GM12878 (cell line): ENCODE measurements around the gene ZNF610. TPM values are rescaled to one million over a fixed set of nuclear protein-coding genes. Genes with fewer than 3 reads are reported as not detected.

Experiments used
- ATAC-seq: fragments of 200-7000 bp; cut with Tn5 transposase; 3 replicates; pipeline ENCODE4 v1.9.1; 2020; ENCODE audit warnings: mild to moderate bottlenecking, moderate library complexity
- BruUV-seq: library from RNA; stranded (reverse); fragments of 400-500 nt; replicated peaks from 2 replicates; lab custom pipeline; 2021; lab: Mats Ljungman, UMichigan
- CTCF ChIA-PET: fragments of 300-600 bp; sonication (Branson Sonifier 250); formaldehyde crosslinking; extraction: SDS; loops from one replicate; lab custom pipeline; 2021; ENCODE audit warnings: inconsistent platforms; lab: Yijun Ruan, JAX
- POLR2A ChIA-PET: fragments of 350-600 bp; formaldehyde crosslinking; extraction: SDS; loops from one replicate; lab custom pipeline; 2021; ENCODE audit warnings: inconsistent platforms; lab: Charles Lee
- RAD21 ChIA-PET: fragments of 300-600 bp; sonication (Branson Sonifier 250); formaldehyde crosslinking; loops from one replicate; lab custom pipeline; 2023; ENCODE audit warnings: antibody characterized with exemption; ENCODE audit not compliant: unreplicated experiment; lab: Charles Lee
- SMC1A ChIA-PET: fragments of 300-600 bp; sonication (Branson Sonifier 250); formaldehyde crosslinking; loops from one replicate; lab custom pipeline; 2023; ENCODE audit not compliant: unreplicated experiment, uncharacterized antibody; lab: Charles Lee
- DNase-seq: peaks from one replicate; pipeline ENCODE4 v3.0.0-alpha.2; 2011; ENCODE audit warnings: low read depth, low spot score
- FAIRE-seq: peaks from 3 replicates; lab custom pipeline; 2011; peaks lifted over from hg19 to GRCh38; lab: Jason Lieb, UNC
- H2AFZ ChIP-seq: 2 replicates; pipeline ENCODE4 v1.6.0; 2011; ENCODE audit warnings: low read depth, low read length, control low read depth; ENCODE audit not compliant: control insufficient read depth
- H3K27ac ChIP-seq: 2 replicates; pipeline ENCODE4 v1.5.1; 2011; ENCODE audit warnings: control low read depth; ENCODE audit not compliant: control insufficient read depth, insufficient read depth
- H3K27me3 ChIP-seq, 2 experiments: replicated peaks in 1 of 2; 2 replicates each; pipeline versions ENCODE4 v1.6.0 to v1.6.1; 2011; ENCODE audit warnings: low read length in 1 of 2; ENCODE audit not compliant: control insufficient read depth in 2 of 2, insufficient read depth in 2 of 2
- H3K36me3 ChIP-seq, 2 experiments: 2 replicates each; pipeline ENCODE4 v1.5.1; 2011; ENCODE audit warnings: low read length in 1 of 2; ENCODE audit not compliant: control insufficient read depth in 2 of 2, insufficient read depth in 2 of 2
- H3K4me1 ChIP-seq: 2 replicates; pipeline ENCODE4 v1.6.1; 2011; ENCODE audit warnings: mild to moderate bottlenecking, low read length, moderate library complexity, mixed read lengths; ENCODE audit not compliant: control insufficient read depth, insufficient read depth
- H3K4me2 ChIP-seq: 2 replicates; pipeline ENCODE4 v1.6.0; 2011; ENCODE audit warnings: control low read depth; ENCODE audit not compliant: control insufficient read depth, insufficient read depth
- H3K4me3 ChIP-seq: fragments of 200-600 bp; sonication (generic); 2 replicates; pipeline ENCODE4 v1.5.1; 2016
- H3K79me2 ChIP-seq: 2 replicates; pipeline ENCODE4 v1.6.0; 2011; ENCODE audit warnings: low read length; ENCODE audit not compliant: control insufficient read depth, insufficient read depth
- H3K9ac ChIP-seq: 2 replicates; pipeline ENCODE4 v1.8.0; 2011; ENCODE audit warnings: low read length, control low read depth, mixed read lengths; ENCODE audit not compliant: control insufficient read depth, insufficient read depth
- H3K9me3 ChIP-seq: replicated peaks from 3 replicates; pipeline ENCODE4 v1.5.1; 2011; ENCODE audit warnings: mild to moderate bottlenecking, low read length; ENCODE audit not compliant: control insufficient read depth, insufficient read depth
- H4K20me1 ChIP-seq: 2 replicates; pipeline ENCODE4 v1.6.0; 2011; ENCODE audit not compliant: control insufficient read depth, insufficient read depth
- CREM ChIP-seq: IDR thresholded peaks from 2 replicates; pipeline ENCODE4 v1.6.1; 2014; ENCODE audit warnings: antibody characterized with exemption, low read depth
- CTCF ChIP-seq, 3 experiments: IDR thresholded peaks in 2 of 3; conservative IDR thresholded peaks in 1 of 3; 2 replicates each; pipeline ENCODE4 v1.5.1; 2011; ENCODE audit warnings: low read depth in 3 of 3, low read length in 3 of 3, mild to moderate bottlenecking in 3 of 3, control low read depth in 2 of 3, moderate library complexity in 2 of 3, inconsistent platforms in 1 of 3, mixed read lengths in 1 of 3; ENCODE audit not compliant: control insufficient read depth in 2 of 3, insufficient read depth in 1 of 3; ENCODE audit errors: extremely low read depth in 1 of 3
- GATAD2B ChIP-seq: fragments of 450-650 bp; conservative IDR thresholded peaks from 2 replicates; pipeline ENCODE4 v1.6.1; 2017; ENCODE audit warnings: low read depth, mild to moderate bottlenecking, moderate library complexity
- NR2C1 ChIP-seq: fragments of 450-650 bp; IDR thresholded peaks from 2 replicates; pipeline ENCODE4 v1.6.1; 2017; ENCODE audit warnings: antibody characterized with exemption, mild to moderate bottlenecking, moderate library complexity
- SPI1 ChIP-seq: IDR thresholded peaks from 2 replicates; pipeline ENCODE4 v1.6.1; 2011; ENCODE audit warnings: low read depth, mild to moderate bottlenecking, low read length, moderate library complexity, borderline replicate concordance; ENCODE audit not compliant: insufficient read depth
- ZZZ3 ChIP-seq: IDR thresholded peaks from 2 replicates; pipeline ENCODE4 v1.6.1; 2011; ENCODE audit warnings: low read depth; ENCODE audit not compliant: control insufficient read depth, insufficient read length
- WGBS: methylation state at CpG from one replicate; pipeline ENCODE4 v1.1.6; 2016; ENCODE audit warnings: low lambda C conversion rate; ENCODE audit not compliant: insufficient replicate concordance, insufficient coverage; ENCODE audit errors: missing lambda C conversion rate; 5-methylcytosine and 5-hydroxymethylcytosine counted together
- in situ Hi-C: fragments of 300-500 bp; cut with MboI; formaldehyde crosslinking; loops from 9 replicates; pipeline ENCODE4 v1.14.3; 2018; ENCODE audit warnings: mixed read lengths
- intact Hi-C: fragments of 100-400 bp; cut with micrococcal nuclease; formaldehyde crosslinking; loops from one replicate; pipeline ENCODE4 v1.14.2; 2022; ENCODE audit not compliant: unreplicated experiment
- polyA plus RNA-seq, 11 experiments: library from polyadenylated mRNA; depleted of rRNA in 4 of 11; unstranded in 6 of 11; stranded (reverse) in 5 of 11; fragments of >200 nt; fragmentation: Nextera tagmentation in 4 of 11; fragmentation: Illumina TruSeq in 1 of 11; extraction: Ambion mirVana in 4 of 11; extraction: Trizol in 1 of 11; gene quantifications; 1 replicate in 1 of 11; 2 replicates in 10 of 11; pipeline versions ENCODE4 v1.2.1 to v1.2.3, GENCODE V29; 2011 to 2016; ENCODE audit warnings: inconsistent platforms in 2 of 11, missing spikeins in 2 of 11, low read depth in 1 of 11
- total RNA-seq, 4 experiments: library from RNA; depleted of rRNA in 3 of 4; stranded (reverse); fragments of >200 nt in 3 of 4; fragmentation: Illumina TruSeq in 1 of 4; extraction: Trizol in 1 of 4; gene quantifications; 2 replicates each; pipeline versions ENCODE4 v1.2.1 to v1.2.3, GENCODE V29; 2013 to 2021

ZNF610 gene
- total and polyA plus RNA-seq, 10 of the 15 experiments (the other 5 are each of a cell fraction or from before 2014, with no cell fraction given), result 0.11 to 1.2 (median 0.53) TPM

- ATAC-seq (no peak), DNase-seq (no peak)
- intact Hi-C loops, result no loop called here
Measured at GRCh38 chr19:52351512-52351911, 15.5 kb downstream of the ZNF610 start.

More at GRCh38 chr19:52351512-52351911, 15.5 kb downstream of the ZNF610 start:
- Histone ChIP-seq H4K20me1 (no peaks in the 10 kb centered on the region), H3K27me3 (no peaks in the 10 kb centered on the region), H3K9ac (no peak overlapping the region), H3K4me3 (no peak overlapping the region), H3K9me3 (peaks cover 1% of the 10 kb centered on the region; the same call in 2 of the 3 replicates), H3K79me2 (no peaks in the 10 kb centered on the region), H3K4me1 (no peaks in the 10 kb centered on the region)
- BruUV-seq, result no TSS peak
- RAD21 ChIA-PET, result no interaction called here
- in situ Hi-C loops, result no loop called here
- no peak for TF ChIP-seq ZZZ3
- TF ChIP-seq NR2C1, result no peak
- TF ChIP-seq GATAD2B, result no peak
- TF ChIP-seq SPI1, result no peak
- no peak for TF ChIP-seq CREM
- 0 out of 6 replicates have a peak, but pooled peaks of 2 of the 3 experiments have one; percentile 6 for TF ChIP-seq CTCF (IDR thresholded peaks at IDR 0.05 in 2 of 3, conservative IDR thresholded peaks at IDR 0.05 in 1 of 3; ENCODE audit: control insufficient read depth in 2 of 3, extremely low read depth in 1 of 3, insufficient read depth in 1 of 3, low read depth in 3 of 3, low read length in 3 of 3)
- TF ChIP-seq, all 136 proteins: peak for 1
- ChIA-PET POLR2A (no interaction called here), CTCF (interaction anchor here (1.0 kb wide), 1 partner anchor 398 kb away, joined by 3 read pairs; no protein-coding TSS in a partner anchor), SMC1A (no interaction called here)
- no peak for FAIRE-seq
- no peaks in the 10 kb centered on the region for H3K36me3 ChIP-seq
- H3K27ac ChIP-seq, result no peak overlapping the region
- H2AFZ ChIP-seq, result no peak overlapping the region
- 90% methylated on average over 9 of the region's 9 CpGs for WGBS
- H3K4me2 ChIP-seq, result no peak overlapping the region
